Measurements from ENCODE around the gene IFNE. TPM values are rescaled to one million over a fixed set of nuclear protein-coding genes. Genes with fewer than 3 reads are reported as not detected.

Gene IFNE
- 0.89 to 1.2 TPM (median 1.1 TPM) in 5 replicates for total RNA-seq (2022; extraction: Qiagen RNA extraction)

DNA sequence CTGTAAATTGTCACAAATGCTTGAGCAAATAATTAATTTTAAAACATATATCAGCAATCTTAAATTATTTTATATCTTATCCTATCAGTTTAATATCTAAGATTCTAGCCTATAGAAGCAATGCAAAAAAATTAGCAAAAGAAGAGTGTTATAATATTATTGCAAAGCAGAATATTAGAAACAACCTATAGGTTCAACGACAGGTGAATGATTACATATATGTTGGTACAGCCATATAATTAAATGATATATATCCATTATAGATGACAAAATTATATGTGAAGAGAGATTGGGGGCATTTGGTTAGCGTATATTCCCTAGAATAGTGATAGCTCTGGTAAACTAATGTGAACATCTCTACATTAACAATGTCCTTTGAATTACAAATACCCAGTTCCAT lies at the start of gene IFNE:
Gene IFNE, minus strand, starts transcription at position 101 of the 400 bp plus-strand sequence. CDS start 619 bp downstream, outside the sequence.

GRCh38 chr9:21440139-21440538 lies 42.0 kb downstream of the IFNE start, which contains the start of gene IFNA1:
TSS of gene IFNA1 (plus strand) at chr9:21440439. CDS start at chr9:21440508, 69 bp downstream.

Other genes with a start within 250 kb of the IFNE start
- gene IFNA14, start 242.3 kb downstream of the IFNE start, total RNA-seq (2022; extraction: Qiagen RNA extraction), result not detected in 5 replicates
- not detected in 5 replicates for gene IFNA5, start 177.0 kb downstream of the IFNE start, total RNA-seq (2022; extraction: Qiagen RNA extraction)
- 15.0 to 23.5 TPM (median 18.5 TPM) in 5 replicates for gene KLHL9, start 146.9 kb downstream of the IFNE start, total RNA-seq (2022; extraction: Qiagen RNA extraction)
- gene IFNA6, start 131.4 kb downstream of the IFNE start, total RNA-seq (2022; extraction: Qiagen RNA extraction), result not detected in 5 replicates
- gene IFNA13, start 114.3 kb downstream of the IFNE start, total RNA-seq (2022; extraction: Qiagen RNA extraction), result not detected in 5 replicates
- not detected in 5 replicates for gene IFNA2, start 96.9 kb downstream of the IFNE start, total RNA-seq (2022; extraction: Qiagen RNA extraction)
- not detected in 5 replicates for gene IFNA8, start 73.2 kb downstream of the IFNE start, total RNA-seq (2022; extraction: Qiagen RNA extraction)
- gene IFNA1, start 41.9 kb downstream of the IFNE start, total RNA-seq (2022; extraction: Qiagen RNA extraction), result not detected in 5 replicates

All from A549 treated with Hydrocortisone at 1 μM for 4 hours (cell line).